SK-N-SH treated with all-trans-retinoic acid at 6 μM for 48 hours (cell line): ENCODE measurements around the gene EPB41L2.
"Not testable (repeated sequence)": the region's sequence is repeated elsewhere in the genome, so short reads cannot be mapped to it uniquely, and the experiment has no call there.

Experiments used
- ARNTL ChIP-seq: fragments of 450-650 bp; formaldehyde crosslinking; IDR thresholded peaks from 2 replicates; pipeline ENCODE4 v1.5.0; 2020; ENCODE audit warnings: low read depth, mild to moderate bottlenecking, moderate library complexity, borderline replicate concordance
- CSDC2 ChIP-seq: fragments of 250-450 bp; sonication (Bioruptor Pico); IDR thresholded peaks from 2 replicates; pipeline ENCODE4 v1.5.0; 2020; ENCODE audit warnings: mild to moderate bottlenecking, moderate library complexity
- CSRNP3 ChIP-seq: fragments of 250-450 bp; sonication (Bioruptor Pico); IDR thresholded peaks from 2 replicates; pipeline ENCODE4 v1.5.1; 2021; ENCODE audit warnings: mild to moderate bottlenecking, moderate library complexity
- GLIS3 ChIP-seq: fragments of 250-450 bp; sonication (Bioruptor Pico); IDR thresholded peaks from 2 replicates; pipeline ENCODE4 v1.5.0; 2020; ENCODE audit warnings: mild to moderate bottlenecking, moderate library complexity
- PATZ1 ChIP-seq: fragments of 250-450 bp; sonication (Bioruptor Pico); IDR thresholded peaks from 2 replicates; pipeline ENCODE4 v1.8.0; 2020; ENCODE audit warnings: mild to moderate bottlenecking, moderate library complexity, borderline replicate concordance
- RARB ChIP-seq: fragments of 250-450 bp; sonication (Bioruptor Pico); IDR thresholded peaks from 2 replicates; pipeline ENCODE4 v1.8.0; 2021; ENCODE audit warnings: mild to moderate bottlenecking, moderate library complexity
- SNAI2 ChIP-seq: fragments of 250-450 bp; sonication (Bioruptor Pico); IDR thresholded peaks from 2 replicates; pipeline ENCODE4 v1.5.0; 2020; ENCODE audit warnings: mild to moderate bottlenecking, moderate library complexity
- TSHZ2 ChIP-seq: fragments of 250-450 bp; sonication (Bioruptor Pico); IDR thresholded peaks from 2 replicates; pipeline ENCODE4 v1.5.0; 2020; ENCODE audit warnings: mild to moderate bottlenecking, moderate library complexity
- ZFP30 ChIP-seq: fragments of 450-650 bp; formaldehyde crosslinking; IDR thresholded peaks from 2 replicates; pipeline ENCODE4 v1.5.0; 2022; ENCODE audit warnings: mild to moderate bottlenecking, moderate library complexity
- ZNF565 ChIP-seq: fragments of 450-650 bp; formaldehyde crosslinking; conservative IDR thresholded peaks from 2 replicates; pipeline ENCODE4 v1.5.0; 2020; ENCODE audit warnings: low read depth, mild to moderate bottlenecking, moderate library complexity
- ZNF70 ChIP-seq: fragments of 450-650 bp; formaldehyde crosslinking; IDR thresholded peaks from 2 replicates; pipeline ENCODE4 v1.5.0; 2020; ENCODE audit warnings: mild to moderate bottlenecking, moderate library complexity

- TF ChIP-seq ZNF565; GLIS3 (CRISPR knock-in tag); CSDC2; SNAI2 (CRISPR knock-in tag); PATZ1 (CRISPR knock-in tag); ZNF70 (CRISPR knock-in tag); ARNTL (CRISPR knock-in tag); RARB (CRISPR knock-in tag); CSRNP3; TSHZ2 (CRISPR knock-in tag); ZFP30 (CRISPR knock-in tag): not testable (repeated sequence)
Measured at GRCh38 chr6:130915606-130916005, 147.4 kb downstream of the EPB41L2 start.
